GM19455 (cell line): Measurements from ENCODE around the gene WDR54.
"Not testable (repeated sequence)": the region's sequence is repeated elsewhere in the genome, so short reads cannot be mapped to it uniquely, and the experiment has no call there.

Experiments
- ATAC-seq: cut with Tn5 transposase; IDR thresholded peaks from one replicate; pipeline ENCODE4 v1.9.1; 2021; ENCODE audit not compliant: unreplicated experiment

Gene WDR54

GRCh38 chr2:74450570-74451190 is 29.1 kb downstream of the WDR54 start:
- no peak for ATAC-seq

GRCh38 chr2:74454654-74455511 is 33.4 kb downstream of the WDR54 start, which contains the start of gene INO80B:
Gene INO80B (plus strand): TSS chr2:74455087. CDS start chr2:74455117, 30 bp downstream.
- peak; percentile 38 for ATAC-seq

DNA sequence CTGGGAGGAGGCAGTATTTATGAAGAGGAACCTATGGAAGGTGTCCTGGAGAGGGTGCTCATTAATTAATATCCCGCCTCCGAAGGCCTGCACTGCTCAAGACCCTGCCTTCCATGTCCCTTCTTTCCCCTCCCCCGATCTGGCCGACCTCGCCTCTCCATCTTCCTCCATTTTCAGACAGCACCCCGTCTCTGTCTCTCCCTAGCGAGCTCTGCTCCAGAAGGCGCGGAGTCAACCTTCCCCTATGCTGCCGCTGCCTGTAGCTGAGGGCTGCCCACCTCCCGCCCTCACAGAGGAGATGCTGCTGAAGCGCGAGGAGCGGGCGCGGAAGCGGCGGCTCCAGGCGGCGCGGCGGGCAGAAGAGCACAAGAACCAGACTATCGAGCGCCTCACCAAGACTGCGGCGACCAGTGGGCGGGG is 35.6 kb downstream of the WDR54 start:
- no peak for ATAC-seq

DNA sequence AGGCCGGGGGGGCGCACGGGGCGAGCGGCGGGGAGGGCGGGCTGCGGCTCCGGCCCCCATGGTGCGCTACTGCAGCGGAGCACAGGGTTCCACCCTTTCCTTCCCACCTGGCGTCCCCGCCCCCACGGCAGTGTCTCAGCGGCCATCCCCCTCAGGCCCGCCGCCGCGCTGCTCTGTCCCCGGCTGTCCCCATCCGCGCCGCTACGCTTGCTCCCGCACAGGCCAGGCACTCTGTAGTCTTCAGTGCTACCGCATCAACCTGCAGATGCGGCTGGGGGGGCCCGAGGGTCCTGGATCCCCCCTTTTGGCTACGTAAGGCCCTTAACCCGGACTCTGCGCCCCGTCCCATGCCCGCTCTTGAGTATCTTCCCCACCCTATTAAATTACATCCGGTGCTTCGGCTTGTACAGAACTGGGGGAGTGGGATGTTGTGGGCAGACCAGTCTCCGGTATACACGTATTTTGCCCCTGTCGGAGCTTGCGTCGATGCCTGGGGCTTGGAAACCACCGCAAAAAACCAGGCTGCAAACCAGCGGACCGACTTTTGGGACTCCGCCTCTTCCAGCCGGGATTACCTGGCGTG is 36.1 kb downstream of the WDR54 start:
- ATAC-seq, result peak; percentile 36

GRCh38 chr2:74458132-74458937 is 36.8 kb downstream of the WDR54 start, which contains the start of gene WBP1:
Gene WBP1 (plus strand): TSS chr2:74458438. CDS start chr2:74458603, 165 bp downstream.
- ATAC-seq, result peak; percentile 79

DNA sequence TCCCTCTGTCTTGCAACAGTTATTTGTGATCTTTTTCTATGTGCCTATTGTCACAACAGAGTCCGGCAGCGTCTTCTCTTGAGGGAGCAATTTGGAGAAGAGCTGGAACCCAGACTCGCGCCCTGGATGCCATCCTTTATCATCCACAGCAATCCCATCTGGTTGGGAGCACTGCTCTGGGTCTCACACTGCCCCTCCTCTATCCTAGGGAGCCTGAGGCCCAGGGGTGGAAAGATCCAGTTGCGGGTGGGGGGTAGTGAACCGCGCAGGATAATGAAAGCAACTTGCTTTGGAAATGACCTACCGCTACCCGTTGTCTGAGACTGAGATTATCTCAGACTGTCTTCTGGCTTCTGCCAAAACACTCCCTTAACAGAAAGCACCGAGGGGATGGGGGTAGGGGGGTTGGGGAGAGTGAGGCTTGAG is 37.4 kb downstream of the WDR54 start:
- ATAC-seq, result no peak

GRCh38 chr2:74459503-74460118 is 38.1 kb downstream of the WDR54 start:
- not testable (repeated sequence) for ATAC-seq

DNA sequence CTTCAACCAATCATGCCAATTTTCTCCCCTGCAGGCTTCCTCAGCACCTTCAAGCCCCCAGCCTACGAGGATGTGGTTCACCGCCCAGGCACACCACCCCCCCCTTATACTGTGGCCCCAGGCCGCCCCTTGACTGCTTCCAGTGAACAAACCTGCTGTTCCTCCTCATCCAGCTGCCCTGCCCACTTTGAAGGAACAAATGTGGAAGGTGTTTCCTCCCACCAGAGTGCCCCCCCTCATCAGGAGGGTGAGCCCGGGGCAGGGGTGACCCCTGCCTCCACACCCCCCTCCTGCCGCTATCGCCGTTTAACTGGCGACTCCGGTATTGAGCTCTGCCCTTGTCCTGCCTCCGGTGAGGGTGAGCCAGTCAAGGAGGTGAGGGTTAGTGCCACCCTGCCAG is 38.7 kb downstream of the WDR54 start:
- not testable (repeated sequence) for ATAC-seq

GRCh38 chr2:74461187-74462053 is 39.9 kb downstream of the WDR54 start:
- no peak for ATAC-seq

GRCh38 chr2:74462054-74462785 is 40.7 kb downstream of the WDR54 start:
- ATAC-seq, result no peak

- no peak for ATAC-seq
These were observed 41.2 kb downstream of the WDR54 start for GRCh38 chr2:74462786-74463105.

GRCh38 chr2:74464406-74464805 is 42.9 kb downstream of the WDR54 start:
- ATAC-seq, result peak; percentile 1

GRCh38 chr2:74470742-74471141 is 49.2 kb downstream of the WDR54 start:
- ATAC-seq, result not testable (repeated sequence)

DNA sequence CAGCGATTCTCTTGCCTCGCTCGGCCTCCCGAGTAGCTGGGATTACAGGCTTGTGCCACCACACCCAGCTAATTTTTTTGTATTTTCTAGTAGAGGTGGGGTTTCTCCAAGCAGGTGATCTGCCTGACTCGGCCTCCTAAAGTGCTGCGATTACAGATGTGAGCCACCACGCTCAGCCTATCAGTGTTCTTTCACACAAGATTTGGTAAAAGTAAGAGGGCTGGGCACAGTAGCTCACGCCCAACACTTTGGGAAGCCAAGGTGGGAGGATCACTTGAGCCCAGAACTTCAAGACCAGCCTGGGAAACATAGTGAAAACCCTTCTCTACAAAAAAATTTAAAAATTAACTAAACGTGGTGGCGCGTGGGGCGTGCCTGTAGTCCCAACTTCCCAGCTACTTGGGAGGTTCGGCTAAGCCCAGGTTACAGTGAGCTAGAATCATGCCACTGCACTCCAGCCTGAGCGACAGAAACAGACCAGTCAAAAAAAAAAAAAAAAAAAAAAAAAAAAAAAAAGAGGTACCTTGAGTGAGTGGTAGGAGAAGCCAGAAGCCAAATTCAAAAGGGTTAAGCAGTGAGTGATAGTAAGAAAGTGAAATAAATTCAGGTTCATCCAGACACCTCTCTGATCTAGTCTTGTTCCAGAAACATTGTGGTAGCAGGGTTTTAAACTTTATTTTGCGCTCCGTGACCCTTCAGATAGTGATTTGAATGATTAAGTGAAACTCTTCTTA is 50.0 kb downstream of the WDR54 start:
- ATAC-seq, result no peak

DNA sequence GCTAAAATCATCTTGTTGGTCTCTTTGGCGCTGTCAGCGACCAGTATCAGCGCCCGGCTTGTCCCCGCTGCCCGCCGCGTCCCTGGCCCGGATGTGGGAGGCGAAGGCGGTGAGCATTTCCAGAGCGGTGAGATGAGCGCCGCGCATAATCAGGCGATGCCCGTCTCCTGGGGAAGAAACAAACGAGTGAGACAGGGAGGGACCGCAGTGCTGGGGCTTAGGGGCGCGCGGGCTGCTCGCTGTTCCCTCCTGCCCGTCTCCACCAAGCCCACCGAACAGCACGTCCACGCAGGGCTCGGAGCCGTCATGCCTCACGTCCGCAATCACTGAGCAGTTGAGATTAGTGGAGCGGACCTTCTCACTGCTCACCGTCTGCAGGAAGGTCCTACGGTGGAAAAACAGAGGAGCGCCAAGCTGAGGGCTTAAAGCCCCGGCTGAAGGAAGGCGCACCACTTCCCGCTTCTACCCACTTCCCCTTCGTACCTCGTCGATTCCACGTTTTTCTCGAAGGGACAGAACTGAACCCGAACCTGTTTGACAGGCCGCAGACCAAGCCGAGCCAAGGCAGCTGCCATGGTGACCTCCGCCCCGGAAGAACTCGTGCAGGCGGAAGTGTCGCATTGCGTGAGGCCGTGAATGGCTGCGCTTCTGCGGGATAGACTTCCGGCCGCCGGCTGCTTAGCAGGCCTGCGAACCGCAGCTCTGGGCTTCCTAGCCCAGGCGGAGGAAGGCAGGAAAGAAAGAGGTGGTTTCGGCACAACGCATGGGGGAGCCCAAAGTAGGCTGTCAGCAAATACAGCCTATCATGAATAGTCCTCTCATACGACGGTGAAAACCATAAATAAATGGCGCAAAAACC is 50.8 kb downstream of the WDR54 start, which contains the start of gene MRPL53:
Gene MRPL53 (minus strand): TSS at position 595 of the 859 bp plus-strand sequence. CDS start 20 bp downstream, at position 575.
- ATAC-seq, result peak; percentile 89

DNA sequence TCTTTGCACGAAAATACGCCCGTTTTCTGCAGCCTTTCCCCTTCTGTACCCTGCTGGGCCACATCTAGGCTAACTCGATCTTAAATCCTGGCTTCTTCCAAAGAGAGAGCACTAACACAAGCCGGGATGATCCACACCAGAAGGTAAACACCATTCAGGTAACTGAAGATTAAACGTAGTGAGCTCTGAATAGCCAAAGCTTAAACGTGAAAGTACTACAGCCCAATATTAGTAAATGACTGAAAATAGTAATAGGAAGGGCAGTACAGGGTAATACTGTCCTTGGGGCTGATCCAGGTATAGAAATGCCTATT is 51.4 kb downstream of the WDR54 start:
- no peak for ATAC-seq

GRCh38 chr2:74474481-74474880 is 53.0 kb downstream of the WDR54 start:
- ATAC-seq, result no peak
